ENCODE data around the gene ADAMTS17.

Gene ADAMTS17

GRCh38 chr15:99984491-99985243, 357.1 kb downstream of the ADAMTS17 start:
- no peak for TF ChIP-seq CTCF (conservative IDR thresholded peaks at IDR 0.05; ENCODE audit: low read length)
- H3K4me3 ChIP-seq (ENCODE audit: low read length): no peak overlapping the region
- no peak for DNase-seq (ENCODE audit: low read depth)

DNA sequence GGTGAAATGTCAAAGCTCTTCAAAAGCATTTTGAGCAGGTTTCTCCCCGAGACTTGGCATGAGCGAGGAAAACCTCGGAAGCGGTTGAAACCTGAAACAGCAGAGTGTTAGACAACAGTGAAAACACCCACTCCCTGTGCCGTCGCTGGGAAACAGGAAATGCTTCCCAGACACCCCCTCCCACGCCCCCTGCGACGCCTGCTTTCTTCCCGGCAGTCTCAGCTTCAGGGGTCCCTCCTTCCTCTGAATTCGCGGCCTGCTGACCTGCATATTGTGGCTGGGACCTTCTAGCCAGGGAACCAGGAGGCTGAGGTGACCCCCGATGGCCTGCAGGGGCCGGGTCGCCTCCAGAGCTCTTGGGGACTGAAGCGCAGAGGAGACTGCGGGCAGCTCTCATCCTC, 357.9 kb downstream of the ADAMTS17 start:
- no peak overlapping the region for H3K4me3 ChIP-seq (ENCODE audit: low read length)
- no peak for TF ChIP-seq CTCF (conservative IDR thresholded peaks at IDR 0.05; ENCODE audit: low read length)
- no peak for DNase-seq (ENCODE audit: low read depth)

DNA sequence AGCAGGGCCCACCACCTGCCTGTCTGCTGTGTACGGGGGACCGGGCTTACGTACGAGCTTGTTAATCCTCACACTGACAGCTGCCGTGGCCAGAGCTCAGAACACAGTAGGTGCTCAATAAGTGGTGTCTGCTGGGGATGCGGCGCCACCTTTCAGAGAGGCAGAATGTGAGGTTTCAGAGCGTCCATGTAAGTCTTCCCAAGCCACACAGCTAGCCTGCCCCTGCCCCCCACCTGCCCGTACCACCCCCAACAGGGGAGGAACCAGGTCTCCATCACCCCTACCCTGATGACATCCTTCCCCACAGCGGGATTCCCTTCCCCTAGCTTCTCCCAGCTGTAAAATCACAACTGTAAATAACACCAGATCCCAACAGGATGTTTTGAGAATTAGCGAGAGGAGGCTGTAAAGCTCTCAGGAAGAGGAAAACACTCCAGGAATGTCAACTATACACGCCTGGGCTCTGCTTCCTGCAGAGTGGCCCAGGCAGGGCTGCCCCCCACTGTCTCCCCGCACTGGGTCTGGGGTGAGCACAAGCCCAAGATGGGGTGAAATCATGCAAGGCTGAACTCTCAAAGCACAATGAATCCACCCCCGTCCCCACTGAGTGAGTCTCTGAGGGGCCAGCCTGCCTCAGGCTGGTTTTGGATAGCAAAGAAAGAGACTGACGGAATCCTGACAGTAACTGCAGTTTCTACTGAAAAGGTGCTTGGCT, 358.4 kb downstream of the ADAMTS17 start:
- H3K4me3 ChIP-seq (ENCODE audit: low read length): no peak overlapping the region

DNA sequence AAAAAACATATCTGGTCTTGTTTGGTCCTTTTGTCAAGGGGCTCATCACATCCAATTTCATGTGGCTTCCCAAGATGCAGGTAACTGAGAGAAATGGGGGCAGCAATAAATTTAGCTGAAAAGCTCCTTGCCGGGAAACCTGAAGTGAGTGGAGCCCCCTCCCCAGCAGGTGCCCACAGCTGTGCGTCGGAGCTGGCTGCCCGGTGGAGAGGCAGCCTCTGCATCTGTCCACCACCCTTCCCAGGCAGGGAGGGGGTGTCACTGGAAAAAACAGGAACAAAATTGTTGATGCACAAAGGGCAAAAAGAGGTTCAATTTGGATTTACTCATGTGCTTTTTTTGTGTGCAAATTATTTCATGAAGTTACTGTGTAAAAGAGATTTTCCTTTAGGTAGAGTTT, 359.1 kb downstream of the ADAMTS17 start:
- H3K4me3 ChIP-seq (ENCODE audit: low read length): no peak overlapping the region
- DNase-seq (ENCODE audit: low read depth): no peak
- TF ChIP-seq CTCF (conservative IDR thresholded peaks at IDR 0.05; ENCODE audit: low read length): no peak

More for the DNA sequence above, 358.4 kb downstream of the ADAMTS17 start:
- TF ChIP-seq CTCF (conservative IDR thresholded peaks at IDR 0.05; ENCODE audit: low read length): no peak
- DNase-seq (ENCODE audit: low read depth): no peak

DNA sequence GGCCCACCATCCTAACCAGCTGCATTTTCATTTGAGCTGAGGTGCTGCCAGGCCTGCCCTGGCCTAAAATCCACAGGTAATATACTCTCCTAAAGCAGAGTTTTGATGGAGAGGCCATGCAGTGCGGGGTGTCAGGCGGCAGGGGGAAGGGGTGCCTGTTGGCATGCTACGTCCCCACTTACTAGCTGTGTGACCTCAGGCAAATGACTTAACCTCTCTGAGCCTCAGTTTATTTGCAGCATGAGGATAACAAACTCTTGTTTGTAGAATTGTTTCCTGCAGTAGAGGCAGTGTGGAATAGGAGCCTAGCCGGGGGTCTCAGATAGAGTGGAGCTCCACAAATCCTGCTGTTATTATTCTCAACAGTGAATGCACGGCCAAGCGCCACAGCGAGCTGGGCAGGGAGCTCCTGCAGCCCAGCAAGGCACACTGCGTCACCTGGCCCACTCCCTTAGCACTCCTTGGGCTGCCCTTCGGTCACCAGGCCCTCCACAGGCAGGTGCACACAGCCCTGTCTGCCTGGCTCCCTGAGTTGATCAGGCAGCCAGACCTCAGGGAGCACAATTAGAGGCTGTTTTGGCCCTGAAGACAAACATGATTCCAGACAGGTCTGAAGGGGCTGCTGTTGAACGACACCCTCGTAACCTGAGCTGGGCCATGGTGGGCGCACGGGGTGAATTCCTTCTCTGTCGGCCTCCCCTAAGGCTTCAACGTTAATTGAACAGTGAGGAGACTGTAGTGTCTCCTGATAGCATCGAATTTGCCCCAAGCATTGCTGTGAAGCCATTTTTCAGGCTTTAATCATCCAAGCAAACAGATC, 359.7 kb downstream of the ADAMTS17 start:
- TF ChIP-seq CTCF (conservative IDR thresholded peaks at IDR 0.05; ENCODE audit: low read length): no peak
- DNase-seq (ENCODE audit: low read depth): no peak

DNA sequence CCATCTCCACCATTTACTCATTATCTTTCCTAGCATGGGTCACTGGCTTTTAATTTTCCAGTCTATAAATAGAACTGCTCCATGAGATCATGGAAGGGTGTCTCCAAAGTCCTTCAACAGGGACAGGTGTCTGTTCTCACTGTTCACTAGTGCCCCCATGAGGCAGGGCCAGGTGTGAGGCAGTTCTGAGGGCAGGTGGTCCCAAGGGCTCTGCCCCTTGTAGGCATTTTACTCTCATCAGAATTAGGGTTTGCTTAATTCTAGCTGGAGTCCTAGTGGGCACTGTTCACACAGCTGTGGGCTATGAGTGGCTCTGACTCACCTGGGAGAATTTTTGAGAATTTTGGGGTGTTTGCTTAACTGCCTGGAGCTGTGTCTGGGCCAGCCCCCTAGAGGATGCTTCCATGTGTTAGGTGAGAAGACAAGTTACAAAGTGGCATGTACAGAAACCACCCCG, 360.6 kb downstream of the ADAMTS17 start:
- no peak for TF ChIP-seq CTCF (conservative IDR thresholded peaks at IDR 0.05; ENCODE audit: low read length)
- no peak for DNase-seq (ENCODE audit: low read depth)
- no peak overlapping the region for H3K4me3 ChIP-seq (ENCODE audit: low read length)

More for the DNA sequence above, 359.7 kb downstream of the ADAMTS17 start:
- H3K4me3 ChIP-seq (ENCODE audit: low read length): no peak overlapping the region
